PFSK-1 (cell line): ENCODE data around the gene MOXD1.

Source experiments
- FOXP2 ChIP-seq: optimal IDR thresholded peaks from 2 replicates; pipeline ENCODE3; 2011; ENCODE audit warnings: borderline replicate concordance, control low read depth, inconsistent platforms; ENCODE audit not compliant: insufficient read depth; ENCODE audit errors: extremely low read length, extremely low read depth
- POLR2AphosphoS5 ChIP-seq: IDR thresholded peaks from 2 replicates; pipeline ENCODE4 v1.6.1; 2012; ENCODE audit warnings: low read depth, mild to moderate bottlenecking, control low read depth, low read length, moderate library complexity
- REST ChIP-seq, 2 experiments: IDR thresholded peaks; 2 replicates each; pipeline versions ENCODE4 v1.6.1 to v1.8.0; 2011 to 2012; ENCODE audit warnings: low read depth in 2 of 2, low read length in 2 of 2, control low read depth in 1 of 2, inconsistent platforms in 1 of 2, mild to moderate bottlenecking in 1 of 2, moderate library complexity in 1 of 2; ENCODE audit not compliant: insufficient read depth in 1 of 2
- SIN3A ChIP-seq: IDR thresholded peaks from 2 replicates; pipeline ENCODE4 v1.6.1; 2012; ENCODE audit warnings: mild to moderate bottlenecking, low read length, moderate library complexity, borderline replicate concordance; ENCODE audit not compliant: insufficient read depth
- TAF1 ChIP-seq: IDR thresholded peaks from 2 replicates; pipeline ENCODE4 v1.6.1; 2012; ENCODE audit warnings: low read length, control low read depth, borderline replicate concordance; ENCODE audit not compliant: insufficient read depth

Gene MOXD1

GRCh38 chr6:132392270-132392646 is 9.0 kb downstream of the MOXD1 start:
- no peak for TF ChIP-seq POLR2AphosphoS5
- TF ChIP-seq TAF1, result no peak
- TF ChIP-seq REST (IDR thresholded peaks at IDR 0.05; ENCODE audit: insufficient read depth in 1 of 2, low read depth in 2 of 2, low read length in 2 of 2), result no peak
- no peak for TF ChIP-seq SIN3A
- TF ChIP-seq FOXP2, result no peak

GRCh38 chr6:132391391-132392269 is 9.6 kb downstream of the MOXD1 start:
- peak; percentile 27; the same call in 1 of the 2 replicates for TF ChIP-seq SIN3A
- TF ChIP-seq TAF1, result no peak
- TF ChIP-seq POLR2AphosphoS5, result no peak
- no peak for TF ChIP-seq REST (IDR thresholded peaks at IDR 0.05; ENCODE audit: insufficient read depth in 1 of 2, low read depth in 2 of 2, low read length in 2 of 2)
- TF ChIP-seq FOXP2, result no peak

GRCh38 chr6:132390451-132390850 is 10.8 kb downstream of the MOXD1 start:
- TF ChIP-seq SIN3A, result no peak
- TF ChIP-seq POLR2AphosphoS5, result no peak
- TF ChIP-seq TAF1, result no peak
- TF ChIP-seq FOXP2, result no peak
- TF ChIP-seq REST (IDR thresholded peaks at IDR 0.05; ENCODE audit: insufficient read depth in 1 of 2, low read depth in 2 of 2, low read length in 2 of 2), result no peak

GRCh38 chr6:132390017-132390416 is 11.3 kb downstream of the MOXD1 start:
- TF ChIP-seq SIN3A (no peak), TAF1 (no peak), FOXP2 (no peak), POLR2AphosphoS5 (no peak), REST (IDR thresholded peaks at IDR 0.05; ENCODE audit: insufficient read depth in 1 of 2, low read depth in 2 of 2, low read length in 2 of 2) (no peak)

GRCh38 chr6:132388291-132388690 is 13.0 kb downstream of the MOXD1 start:
- TF ChIP-seq TAF1, result no peak; the same call in 1 of the 2 replicates
- no peak for TF ChIP-seq POLR2AphosphoS5
- no peak for TF ChIP-seq FOXP2
- TF ChIP-seq SIN3A, result no peak
- no peak for TF ChIP-seq REST (IDR thresholded peaks at IDR 0.05; ENCODE audit: insufficient read depth in 1 of 2, low read depth in 2 of 2, low read length in 2 of 2)
